ENCODE results near the gene CKAP5. TPM values are rescaled to one million over a fixed set of nuclear protein-coding genes. Genes with fewer than 3 reads are reported as not detected.

The CKAP5 gene
- total RNA-seq, 1 donor from 2014 or later, result 101 TPM

GRCh38 chr11:46722566-46723358, 123.3 kb downstream of the CKAP5 start:
- no peaks in the 10 kb centered on the region for H3K27me3 Mint-ChIP-seq (ENCODE audit: unreplicated experiment)
- no peak overlapping the region for H3K27ac Mint-ChIP-seq (ENCODE audit: unreplicated experiment)
- TF ChIP-seq CTCF (IDR thresholded peaks at IDR 0.05), result no peak
- H3K9me3 Mint-ChIP-seq (ENCODE audit: unreplicated experiment), result no peaks in the 10 kb centered on the region
- H3K4me3 Mint-ChIP-seq (ENCODE audit: unreplicated experiment), result no peak overlapping the region
- H3K4me1 Mint-ChIP-seq (ENCODE audit: unreplicated experiment), result peaks cover 8% of the 10 kb centered on the region
- no peaks in the 10 kb centered on the region for H3K36me3 Mint-ChIP-seq (ENCODE audit: unreplicated experiment)
- no peak for DNase-seq (ENCODE audit: extremely low spot score, unreplicated experiment)

GRCh38 chr11:46721286-46721685, 124.8 kb downstream of the CKAP5 start:
- H3K4me1 Mint-ChIP-seq (ENCODE audit: unreplicated experiment), result peaks cover 8% of the 10 kb centered on the region

GRCh38 chr11:46719543-46720218, 126.4 kb downstream of the CKAP5 start:
- TF ChIP-seq CTCF (IDR thresholded peaks at IDR 0.05), result no peak
- H3K27ac Mint-ChIP-seq (ENCODE audit: unreplicated experiment), result no peak overlapping the region

More at GRCh38 chr11:46721286-46721685, 124.8 kb downstream of the CKAP5 start:
- Mint-ChIP-seq H3K27me3 (ENCODE audit: unreplicated experiment) (no peaks in the 10 kb centered on the region), H3K9me3 (ENCODE audit: unreplicated experiment) (no peaks in the 10 kb centered on the region), H3K27ac (ENCODE audit: unreplicated experiment) (no peak overlapping the region), H3K36me3 (ENCODE audit: unreplicated experiment) (no peaks in the 10 kb centered on the region), H3K4me3 (ENCODE audit: unreplicated experiment) (no peak overlapping the region)
- TF ChIP-seq CTCF (IDR thresholded peaks at IDR 0.05), result no peak
- DNase-seq (ENCODE audit: extremely low spot score, unreplicated experiment), result no peak

GRCh38 chr11:46719048-46719542, 127.0 kb downstream of the CKAP5 start, which contains the start of gene F2:
TSS of gene F2 (plus strand) at chr11:46719213. CDS start at chr11:46719236, 23 bp downstream.
- Mint-ChIP-seq H3K4me3 (ENCODE audit: unreplicated experiment) (no peak within 1 kb of the TSS), H3K36me3 (ENCODE audit: unreplicated experiment) (no peaks in the 10 kb centered on the region), H3K4me1 (ENCODE audit: unreplicated experiment) (peaks cover 22% of the 10 kb centered on the region), H3K27me3 (ENCODE audit: unreplicated experiment) (no peaks in the 10 kb centered on the region), H3K9me3 (ENCODE audit: unreplicated experiment) (no peaks in the 10 kb centered on the region), H3K27ac (ENCODE audit: unreplicated experiment) (no peak within 1 kb of the TSS)
- no peak for DNase-seq (ENCODE audit: extremely low spot score, unreplicated experiment)
- no peak for TF ChIP-seq CTCF (IDR thresholded peaks at IDR 0.05)

More at GRCh38 chr11:46719543-46720218, 126.4 kb downstream of the CKAP5 start:
- Mint-ChIP-seq H3K4me1 (ENCODE audit: unreplicated experiment) (peaks cover 16% of the 10 kb centered on the region), H3K9me3 (ENCODE audit: unreplicated experiment) (no peaks in the 10 kb centered on the region), H3K4me3 (ENCODE audit: unreplicated experiment) (no peak overlapping the region), H3K36me3 (ENCODE audit: unreplicated experiment) (no peaks in the 10 kb centered on the region), H3K27me3 (ENCODE audit: unreplicated experiment) (no peaks in the 10 kb centered on the region)
- no peak for DNase-seq (ENCODE audit: extremely low spot score, unreplicated experiment)
